Esophagus (tissue), 2 donors: ENCODE measurements around the gene ANKRD44. TPM values are rescaled to one million over a fixed set of nuclear protein-coding genes. Genes with fewer than 3 reads are reported as not detected.
"Not testable (repeated sequence)": the region's sequence is repeated elsewhere in the genome, so short reads cannot be mapped to it uniquely, and the experiment has no call there.

ENCODE experiments used
- H3K27ac ChIP-seq, 2 donors: one replicate each; pipeline ENCODE4 v1.5.1; 2013; ENCODE audit warnings: low read depth in 2 of 2, mild to moderate bottlenecking in 2 of 2, inconsistent platforms in 1 of 2, low read length in 1 of 2, moderate library complexity in 1 of 2
- H3K27me3 ChIP-seq, 2 donors: one replicate each; pipeline ENCODE4 v1.6.1; 2013; ENCODE audit warnings: low read length in 2 of 2, control low read depth in 1 of 2, mild to moderate bottlenecking in 1 of 2; ENCODE audit not compliant: insufficient read depth in 2 of 2, control insufficient read depth in 1 of 2
- H3K36me3 ChIP-seq, 2 donors: one replicate each; pipeline ENCODE4 v1.6.1; 2013; ENCODE audit warnings: low read length in 1 of 2; ENCODE audit not compliant: control insufficient read depth in 2 of 2, insufficient read depth in 2 of 2
- H3K4me1 ChIP-seq, 2 donors: one replicate each; pipeline ENCODE4 v1.6.1; 2013; ENCODE audit warnings: low read length in 1 of 2; ENCODE audit not compliant: control insufficient read depth in 2 of 2, insufficient read depth in 2 of 2
- H3K4me3 ChIP-seq, 2 donors: one replicate each; pipeline ENCODE4 v1.5.1; 2013; ENCODE audit warnings: low read length in 2 of 2, mild to moderate bottlenecking in 2 of 2, low read depth in 1 of 2, moderate library complexity in 1 of 2
- H3K9me3 ChIP-seq, 2 donors: one replicate each; pipeline ENCODE4 v1.6.1; 2013; ENCODE audit warnings: mild to moderate bottlenecking in 2 of 2, low read depth in 1 of 2, low read length in 1 of 2, moderate library complexity in 1 of 2; ENCODE audit not compliant: control insufficient read depth in 2 of 2, insufficient read depth in 1 of 2
- WGBS, 2 donors: extraction: QIAGEN DNeasy Blood & Tissue Kit; methylation state at CpG; one replicate each; pipeline ENCODE4 v1.1.7; 2013; 5-methylcytosine and 5-hydroxymethylcytosine counted together
- polyA plus RNA-seq, 2 donors: library from polyadenylated mRNA; stranded (reverse); fragments of 200-250 nt; gene quantifications; one replicate each; pipeline ENCODE4 v1.2.3, GENCODE V29; 2013
- donor health status: healthy with polysubstance abuse.
- donor health status: Bipolar disorder and iron deficiency.

The ANKRD44 gene
- polyA plus RNA-seq, 2 donors: 1.1 to 1.5 TPM

DNA sequence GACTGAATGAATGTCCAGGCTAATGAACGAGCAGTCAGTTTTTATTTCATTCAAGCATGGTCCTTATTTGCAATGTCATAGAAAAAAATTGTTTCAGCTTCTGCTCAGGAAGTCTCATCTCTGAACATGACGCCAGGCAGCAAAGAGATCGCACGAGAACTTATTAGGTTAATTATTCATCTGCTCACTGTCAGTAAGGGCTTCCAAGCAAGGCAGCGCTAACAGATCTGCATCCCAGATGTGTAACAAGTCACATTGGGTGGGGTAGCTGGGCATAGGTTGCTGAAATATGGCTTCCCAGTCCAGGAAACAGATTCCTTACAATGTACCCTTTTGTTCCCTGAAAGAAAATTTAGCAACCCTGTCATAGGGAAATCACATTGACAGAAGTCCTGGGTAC is 63.5 kb downstream of the ANKRD44 start:
- Histone ChIP-seq H3K36me3 (no peaks in the 10 kb centered on the region), H3K4me1 (no peaks in the 10 kb centered on the region), H3K27ac (no peak overlapping the region), H3K4me3 (no peak overlapping the region), H3K27me3 (no peaks in the 10 kb centered on the region), H3K9me3 (no peaks in the 10 kb centered on the region)
- 83 to 84% methylated on average over 5 of the region's 5 CpGs for WGBS, 2 donors

DNA sequence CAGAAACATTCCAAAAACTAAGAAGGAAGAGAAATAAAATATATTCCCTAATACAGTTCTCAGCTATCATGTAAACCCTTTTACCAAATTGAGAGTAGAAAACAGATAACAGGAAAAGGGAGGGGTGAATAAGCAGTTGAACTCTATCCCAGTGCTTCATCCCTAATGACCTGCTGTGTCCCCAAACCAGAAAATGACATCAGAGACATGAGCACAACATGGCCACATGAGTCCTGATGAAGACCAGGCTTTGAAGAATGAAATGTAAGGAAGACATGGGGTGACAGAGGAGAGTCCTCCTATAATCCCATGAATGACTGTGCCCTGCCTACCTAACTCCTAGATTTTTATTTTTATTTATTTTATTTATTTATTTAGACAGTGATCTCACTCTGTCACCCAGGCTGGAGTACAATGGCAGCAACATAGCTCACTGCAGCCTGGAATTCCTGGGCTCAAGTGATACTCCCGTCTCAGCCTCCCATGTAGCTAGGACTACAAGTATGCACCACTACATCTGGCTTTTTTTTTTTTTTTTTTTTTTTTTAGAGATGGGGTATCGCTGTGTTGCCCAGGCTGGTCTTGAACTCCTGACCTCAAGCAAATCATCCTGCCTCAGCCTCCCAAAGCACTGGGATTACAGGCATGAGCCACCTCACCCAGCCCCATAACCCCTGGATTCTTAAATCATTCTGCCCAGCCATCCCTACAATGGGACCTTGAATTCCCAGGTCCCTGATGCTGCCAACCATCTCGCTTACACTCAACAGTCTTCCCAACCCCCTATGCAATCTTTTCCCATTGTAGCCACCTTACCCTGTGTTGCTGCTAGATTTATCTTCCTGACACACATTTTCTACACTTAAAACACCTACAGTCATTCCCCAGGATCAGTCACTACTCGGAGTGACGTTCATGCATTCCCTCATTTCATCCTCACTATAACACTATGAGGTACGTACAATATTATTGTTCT is 64.5 kb downstream of the ANKRD44 start:
- Histone ChIP-seq H3K27ac (no peak overlapping the region), H3K4me3 (no peak overlapping the region), H3K27me3 (no peaks in the 10 kb centered on the region), H3K9me3 (no peaks in the 10 kb centered on the region), H3K4me1 (no peaks in the 10 kb centered on the region), H3K36me3 (no peaks in the 10 kb centered on the region)
- 99% methylated on average over 5 to 6 of the region's 6 CpGs for WGBS, 2 donors

DNA sequence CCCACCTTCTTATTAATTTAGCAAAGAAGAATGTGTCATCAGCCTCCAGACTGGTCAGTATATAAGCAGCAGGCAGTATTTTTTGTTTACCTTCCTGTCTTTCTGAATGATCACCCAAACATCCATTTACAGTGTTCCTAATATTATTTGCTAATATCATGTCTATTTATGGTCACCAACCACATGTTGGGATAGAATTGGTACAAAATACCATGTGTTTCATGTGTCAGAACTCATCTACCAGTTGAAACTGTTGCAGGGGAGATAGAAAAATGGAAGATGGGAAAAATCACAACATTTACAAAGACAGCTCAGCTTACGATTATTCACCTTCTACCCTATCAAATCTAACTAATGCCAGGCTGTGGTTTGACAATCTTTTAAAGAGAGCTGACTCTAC is 66.2 kb downstream of the ANKRD44 start:
- WGBS, 2 donors: 93 to 94% methylated on average over 1 of the region's 1 CpG
- Histone ChIP-seq H3K4me3 (no peak overlapping the region), H3K4me1 (no peaks in the 10 kb centered on the region), H3K9me3 (no peaks in the 10 kb centered on the region), H3K27ac (no peak overlapping the region), H3K36me3 (no peaks in the 10 kb centered on the region), H3K27me3 (no peaks in the 10 kb centered on the region)

DNA sequence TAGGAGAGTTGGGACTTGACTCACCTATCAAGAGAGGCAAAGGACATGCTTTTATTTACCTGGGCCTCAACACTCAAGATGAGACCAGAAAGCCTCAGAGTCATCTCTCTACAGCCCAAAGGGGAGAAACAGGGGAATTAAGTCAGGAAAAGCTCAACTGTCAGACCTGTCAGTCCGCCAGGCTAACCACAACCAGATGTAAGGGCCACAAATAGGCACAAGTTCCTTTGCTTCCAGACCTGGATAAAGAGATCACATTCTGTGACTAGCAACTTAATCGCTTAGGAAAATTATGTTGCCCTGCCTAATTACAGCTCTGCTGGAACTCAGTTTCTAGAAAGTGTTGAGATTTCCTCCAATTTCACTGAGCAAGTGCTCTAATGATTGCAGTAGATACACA is 67.9 kb downstream of the ANKRD44 start:
- Histone ChIP-seq H3K36me3 (no peaks in the 10 kb centered on the region), H3K9me3 (no peaks in the 10 kb centered on the region), H3K4me1 (no peaks in the 10 kb centered on the region), H3K27ac (no peak overlapping the region), H3K4me3 (no peak overlapping the region), H3K27me3 (no peaks in the 10 kb centered on the region)
- WGBS, 2 donors: 92 to 94% methylated on average over 2 of the region's 2 CpGs

DNA sequence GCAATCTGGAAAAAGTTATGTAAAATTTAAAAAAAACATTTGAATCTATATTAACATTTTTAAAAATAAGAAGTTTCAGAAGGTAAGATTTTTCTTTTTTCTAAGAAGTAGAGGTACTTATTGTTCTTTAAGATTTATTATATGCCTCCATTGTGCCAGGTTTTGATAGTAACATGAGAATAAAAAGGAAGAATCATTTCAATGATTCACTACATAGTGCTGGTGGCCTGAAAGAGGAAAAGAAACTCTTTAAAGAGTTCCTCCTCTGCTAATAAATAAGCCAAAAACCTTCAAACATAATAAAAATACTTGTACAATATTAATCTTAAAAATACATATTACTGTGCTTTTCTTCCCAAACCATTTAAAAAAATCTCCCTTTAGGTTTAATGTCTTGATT is 69.0 kb downstream of the ANKRD44 start:
- H3K4me1 ChIP-seq: no peaks in the 10 kb centered on the region

DNA sequence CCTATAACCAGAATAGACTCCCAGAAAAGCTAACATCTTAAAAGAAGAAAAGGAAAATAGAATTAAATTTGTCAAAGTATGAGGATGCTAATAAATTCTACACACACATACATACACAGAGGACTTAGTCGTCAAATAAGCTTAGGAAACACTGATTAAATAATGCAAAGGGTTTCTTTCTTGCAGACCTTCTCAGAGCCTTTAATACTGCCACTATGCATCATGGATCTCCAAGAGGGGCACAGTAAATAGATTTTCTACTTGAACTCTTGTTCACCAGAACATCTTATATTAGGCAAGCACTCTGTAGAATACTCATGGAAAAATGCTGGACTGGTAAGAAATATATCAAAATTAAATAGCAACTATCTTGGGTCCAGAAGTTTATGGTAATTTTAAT is 69.4 kb downstream of the ANKRD44 start:
- Histone ChIP-seq H3K9me3 (no peaks in the 10 kb centered on the region), H3K27ac (no peak overlapping the region), H3K4me1 (no peaks in the 10 kb centered on the region), H3K36me3 (no peaks in the 10 kb centered on the region), H3K4me3 (no peak overlapping the region), H3K27me3 (no peaks in the 10 kb centered on the region)
- 33 to 46% methylated on average over 1 of the region's 1 CpG for WGBS, 2 donors

More for the DNA sequence above, 69.0 kb downstream of the ANKRD44 start:
- no peaks in the 10 kb centered on the region for H3K36me3 ChIP-seq
- no peak overlapping the region for H3K27ac ChIP-seq
- H3K9me3 ChIP-seq: no peaks in the 10 kb centered on the region
- H3K27me3 ChIP-seq: no peaks in the 10 kb centered on the region
- no peak overlapping the region for H3K4me3 ChIP-seq

DNA sequence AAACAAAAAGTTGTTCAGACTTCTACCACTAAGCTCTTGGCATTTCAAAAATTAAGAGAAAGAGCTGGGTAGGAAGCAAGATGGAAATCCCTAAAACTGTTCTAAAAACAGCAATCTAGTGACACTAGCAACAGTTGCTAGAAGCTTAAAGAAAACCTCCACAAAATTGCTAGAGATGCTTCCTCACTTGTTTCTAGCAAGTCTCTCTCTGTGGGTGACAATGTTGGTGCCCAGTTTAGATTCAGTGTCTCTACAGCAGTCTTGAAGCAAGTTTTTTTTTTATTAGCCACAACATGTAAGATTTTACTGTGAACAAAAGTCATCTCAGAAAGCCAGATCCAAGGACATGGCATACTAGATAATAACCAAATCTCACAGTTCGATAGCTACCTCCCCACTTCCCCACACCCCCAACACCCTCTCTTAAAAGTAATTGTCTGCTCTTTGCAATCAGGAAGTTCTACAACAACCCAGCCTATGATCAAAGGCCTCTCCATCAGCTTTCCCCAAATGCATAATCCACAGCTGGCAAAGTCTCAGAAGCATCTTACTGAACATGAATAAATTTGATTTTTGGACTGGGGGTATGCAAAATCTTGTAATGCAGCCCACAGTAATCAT is 70.0 kb downstream of the ANKRD44 start:
- H3K9me3 ChIP-seq: no peaks in the 10 kb centered on the region
- no peaks in the 10 kb centered on the region for H3K36me3 ChIP-seq
- no peak overlapping the region for H3K4me3 ChIP-seq
- no peaks in the 10 kb centered on the region for H3K27me3 ChIP-seq
- no peaks in the 10 kb centered on the region for H3K4me1 ChIP-seq
- WGBS, 2 donors: 42 to 47% methylated on average over 1 of the region's 1 CpG
- no peak overlapping the region for H3K27ac ChIP-seq

GRCh38 chr2:197240018-197240417 is 70.6 kb downstream of the ANKRD44 start:
- not testable (repeated sequence) for H3K4me3 ChIP-seq, H3K27me3 ChIP-seq, H3K4me1 ChIP-seq, H3K9me3 ChIP-seq, H3K36me3 ChIP-seq, H3K27ac ChIP-seq
- WGBS, 2 donors: 44 to 65% methylated on average over 7 of the region's 7 CpGs

- Histone ChIP-seq H3K27ac (peak overlapping the region in 1 of 2 donors; percentile 47), H3K4me3 (no peak overlapping the region), H3K4me1 (no peaks in the 10 kb centered on the region), H3K36me3 (no peaks in the 10 kb centered on the region), H3K27me3 (no peaks in the 10 kb centered on the region), H3K9me3 (no peaks in the 10 kb centered on the region)
- WGBS, 2 donors: 45 to 64% methylated on average over 2 of the region's 2 CpGs
Observed at GRCh38 chr2:197239434-197239833, 71.1 kb downstream of the ANKRD44 start.

- Histone ChIP-seq H3K27me3 (no peaks in the 10 kb centered on the region), H3K9me3 (no peaks in the 10 kb centered on the region), H3K36me3 (no peaks in the 10 kb centered on the region), H3K27ac (peak overlapping the region in 1 of 2 donors; percentile 15), H3K4me1 (no peaks in the 10 kb centered on the region), H3K4me3 (no peak overlapping the region)
- 61 to 65% methylated on average over 2 of the region's 2 CpGs for WGBS, 2 donors
Observed at GRCh38 chr2:197238043-197238365, 72.6 kb downstream of the ANKRD44 start.
